Measurements from ENCODE around the gene KAT8. TPM values are rescaled to one million over a fixed set of nuclear protein-coding genes. Genes with fewer than 3 reads are reported as not detected.

The KAT8 gene
- total and polyA plus RNA-seq, 2 of the 13 experiments (the other 11 are each of a cell fraction or from before 2014, with no cell fraction given): 79.0 to 84.2 TPM

DNA sequence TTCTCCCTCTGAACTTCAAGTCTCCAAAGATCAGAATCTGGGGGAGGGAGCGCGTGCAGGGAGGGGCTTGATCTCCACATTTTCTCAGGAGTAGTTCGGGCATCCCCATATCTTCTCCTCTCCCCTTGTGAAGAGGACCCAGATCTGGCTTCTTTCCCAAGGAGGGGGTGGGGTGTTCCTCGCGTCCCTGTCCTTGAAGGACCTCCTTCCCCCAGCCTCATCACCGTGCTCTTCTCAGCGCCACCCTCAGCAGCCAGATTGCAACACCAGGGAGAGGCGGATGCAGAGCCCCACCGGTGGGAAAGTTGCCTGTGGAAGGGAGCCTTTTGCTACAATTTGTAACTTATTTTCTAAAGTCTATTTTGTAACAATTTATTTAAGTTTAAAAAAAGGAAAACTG, 34.4 kb upstream of the KAT8 start:
- POLR2A ChIA-PET: no interaction called here
- Histone ChIP-seq H3K4me2 (ENCODE audit: low read depth, low read length) (no peak overlapping the region), H3K27ac (ENCODE audit: extremely low read length, insufficient read depth, low read length) (no peak overlapping the region), H4K20me1 (ENCODE audit: insufficient read depth, low read length) (no peaks in the 10 kb centered on the region; the same call in 1 of the 2 replicates), H3K4me3 (replicated peaks in 1 of 3; ENCODE audit: insufficient read depth in 1 of 3, low read depth in 2 of 3, low read length in 3 of 3) (no peak overlapping the region), H3K36me3 (replicated peaks in 1 of 2; ENCODE audit: control insufficient read depth in 1 of 2, insufficient read depth in 2 of 2, low read length in 2 of 2) (peaks cover 20 to 31% of the 10 kb centered on the region in 2 experiments), H3K4me1 (ENCODE audit: insufficient read depth, low read length) (no peaks in the 10 kb centered on the region), H3K79me2 (ENCODE audit: insufficient read depth, low read length) (no peaks in the 10 kb centered on the region), H2AFZ (ENCODE audit: low read length) (no peak overlapping the region), H3K27me3 (ENCODE audit: control insufficient read depth in 1 of 2, insufficient read depth in 2 of 2, low read length in 2 of 2) (no peaks in the 10 kb centered on the region), H3K9ac (ENCODE audit: insufficient read depth, low read depth, low read length) (no peak overlapping the region), H3K9me3 (ENCODE audit: low read length) (no peaks in the 10 kb centered on the region)
- 93% methylated on average over 9 of the region's 9 CpGs for WGBS (ENCODE audit: low lambda C conversion rate)
- CTCF ChIA-PET (ENCODE audit: low intra/inter-chr PET ratio, low total read pairs): no interaction called here
- intact Hi-C loops (cut with micrococcal nuclease; ENCODE audit: unreplicated experiment): no loop called here
- BruUV-seq (replicated peaks): no TSS peak
- in situ Hi-C loops (cut with HindIII; ENCODE audit: extremely low pct_ligation_motif_present, low pct_unique_long_range_greater_than_20kb): no loop called here
- peak; percentile 22 for TF ChIP-seq RBM22 (optimal IDR thresholded peaks at IDR 0.05; ENCODE audit: low read length)
- TF ChIP-seq, protein P1, sequence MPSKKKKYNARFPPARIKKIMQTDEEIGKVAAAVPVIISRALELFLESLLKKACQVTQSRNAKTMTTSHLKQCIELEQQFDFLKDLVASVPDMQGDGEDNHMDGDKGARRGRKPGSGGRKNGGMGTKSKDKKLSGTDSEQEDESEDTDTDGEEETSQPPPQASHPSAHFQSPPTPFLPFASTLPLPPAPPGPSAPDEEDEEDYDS (CRISPR knock-in tag; IDR thresholded peaks at IDR 0.05): no peak
- FAIRE-seq (no peak), ATAC-seq (no peak), DNase-seq (ENCODE audit: low spot score) (no peak)

DNA sequence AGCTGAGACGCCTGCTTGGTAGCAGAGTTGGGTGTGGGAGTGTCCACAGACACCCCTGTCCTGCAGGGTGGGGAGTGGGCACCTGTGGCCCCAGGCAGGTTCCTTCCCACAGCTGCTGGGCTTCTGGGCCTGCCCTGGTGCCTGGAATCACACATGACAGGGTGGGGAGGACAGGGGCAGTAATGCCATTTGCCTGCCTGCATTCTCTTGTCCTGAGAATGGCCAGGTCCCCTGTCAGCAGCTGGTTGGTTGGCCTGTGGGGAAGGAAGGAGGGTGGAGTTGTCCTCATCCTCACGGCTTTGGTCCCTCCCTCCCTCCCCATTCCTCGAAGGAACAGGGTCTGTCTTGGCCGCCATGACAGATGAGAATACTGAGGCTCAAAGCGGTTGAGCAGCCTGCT, 33.9 kb upstream of the KAT8 start:
- Histone ChIP-seq H4K20me1 (ENCODE audit: insufficient read depth, low read length) (no peaks in the 10 kb centered on the region; the same call in 1 of the 2 replicates), H3K27ac (ENCODE audit: extremely low read length, insufficient read depth, low read length) (no peak overlapping the region), H3K4me2 (ENCODE audit: low read depth, low read length) (no peak overlapping the region), H3K27me3 (ENCODE audit: control insufficient read depth in 1 of 2, insufficient read depth in 2 of 2, low read length in 2 of 2) (no peaks in the 10 kb centered on the region), H3K9ac (ENCODE audit: insufficient read depth, low read depth, low read length) (no peak overlapping the region), H3K4me3 (replicated peaks in 1 of 3; ENCODE audit: insufficient read depth in 1 of 3, low read depth in 2 of 3, low read length in 3 of 3) (no peak overlapping the region), H3K36me3 (replicated peaks in 1 of 2; ENCODE audit: control insufficient read depth in 1 of 2, insufficient read depth in 2 of 2, low read length in 2 of 2) (peaks cover 18 to 27% of the 10 kb centered on the region in 2 experiments), H3K4me1 (ENCODE audit: insufficient read depth, low read length) (no peaks in the 10 kb centered on the region), H3K79me2 (ENCODE audit: insufficient read depth, low read length) (no peaks in the 10 kb centered on the region), H2AFZ (ENCODE audit: low read length) (no peak overlapping the region), H3K9me3 (ENCODE audit: low read length) (no peaks in the 10 kb centered on the region)
- ChIA-PET POLR2A (interaction anchor here (1.1 to 3.3 kb wide), 2 partner anchors 9 kb away, joined by 3 to 17 read pairs; partner anchors contain the start of genes ZNF646 and ZNF668), CTCF (ENCODE audit: low intra/inter-chr PET ratio, low total read pairs) (no interaction called here)
- WGBS (ENCODE audit: low lambda C conversion rate): 92% methylated on average over 5 of the region's 5 CpGs
- in situ Hi-C loops (cut with HindIII; ENCODE audit: extremely low pct_ligation_motif_present, low pct_unique_long_range_greater_than_20kb) (no loop called here), intact Hi-C loops (cut with micrococcal nuclease; ENCODE audit: unreplicated experiment) (no loop called here)
- DNase-seq (ENCODE audit: low spot score): no peak
- TF ChIP-seq E2F2 (CRISPR knock-in tag; IDR thresholded peaks at IDR 0.05; ENCODE audit: borderline replicate concordance) (no peak), POLR2G (IDR thresholded peaks at IDR 0.05; ENCODE audit: low read depth, low read length) (peak; percentile 43; the same call in 1 of the 2 replicates), HBP1 (CRISPR knock-in tag; IDR thresholded peaks at IDR 0.05; ENCODE audit: low read depth) (no peak)
- no peak for FAIRE-seq
- ATAC-seq: no peak
- BruUV-seq (replicated peaks): no TSS peak

All from HepG2 (cell line).